Uterus (tissue), 2 donors: ENCODE data around the gene OSBPL9.

Experiments
- POLR2A ChIP-seq, 2 donors: fragments of 450-650 bp; IDR thresholded peaks; one replicate each; pipeline ENCODE4 v1.6.1; 2016; ENCODE audit warnings: antibody characterized with exemption in 2 of 2, mild to moderate bottlenecking in 1 of 2, moderate library complexity in 1 of 2
- TF ChIP-seq, protein P1 (sequence below), 4 experiments: fragments of 200-600 bp in 2 of 4; fragments of 450-650 bp in 2 of 4; sonication (generic) in 2 of 4; IDR thresholded peaks; one replicate each; pipeline ENCODE4 v1.5.1; 2016 to 2019; ENCODE audit warnings: antibody characterized with exemption in 4 of 4, mild to moderate bottlenecking in 2 of 4, moderate library complexity in 1 of 4

DNA sequence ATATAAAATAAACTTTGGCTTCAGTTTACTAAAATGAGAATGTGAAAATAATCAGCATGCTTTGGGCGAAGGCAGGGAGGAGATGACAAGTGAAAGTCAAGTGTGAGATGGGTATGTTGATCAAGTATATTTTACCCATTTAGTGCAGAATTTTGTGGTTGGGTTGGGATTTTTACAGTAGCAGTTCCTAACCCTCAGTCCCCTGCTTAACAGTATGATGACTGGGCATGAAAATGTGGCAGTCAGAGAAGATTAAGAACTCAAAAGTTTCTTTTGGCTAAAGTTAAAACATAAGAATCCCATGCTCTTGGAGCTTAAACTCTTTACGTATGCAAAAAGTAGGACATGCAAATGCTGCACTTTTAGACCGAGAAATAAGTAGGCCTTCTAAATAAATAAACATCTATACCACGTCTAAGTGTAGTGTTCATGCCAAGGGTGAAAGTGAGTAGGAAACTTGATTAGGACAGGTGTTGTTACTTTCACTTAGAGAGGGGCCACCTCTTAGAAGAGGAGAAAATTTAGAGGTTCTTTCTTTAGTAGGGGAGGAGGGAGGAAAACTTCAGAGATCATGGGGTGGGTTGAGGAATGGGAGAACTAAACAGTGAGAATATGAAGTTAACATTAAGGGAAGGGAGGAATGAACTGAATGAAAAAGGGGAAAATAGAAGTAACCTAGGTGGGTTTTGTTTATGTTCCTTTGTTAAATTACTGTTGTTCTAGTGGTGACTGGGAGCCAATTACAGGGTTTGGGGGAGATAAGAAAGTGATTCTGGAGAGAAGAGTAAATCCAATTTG is 127.8 kb downstream of the OSBPL9 start:
- TF ChIP-seq, protein P1, sequence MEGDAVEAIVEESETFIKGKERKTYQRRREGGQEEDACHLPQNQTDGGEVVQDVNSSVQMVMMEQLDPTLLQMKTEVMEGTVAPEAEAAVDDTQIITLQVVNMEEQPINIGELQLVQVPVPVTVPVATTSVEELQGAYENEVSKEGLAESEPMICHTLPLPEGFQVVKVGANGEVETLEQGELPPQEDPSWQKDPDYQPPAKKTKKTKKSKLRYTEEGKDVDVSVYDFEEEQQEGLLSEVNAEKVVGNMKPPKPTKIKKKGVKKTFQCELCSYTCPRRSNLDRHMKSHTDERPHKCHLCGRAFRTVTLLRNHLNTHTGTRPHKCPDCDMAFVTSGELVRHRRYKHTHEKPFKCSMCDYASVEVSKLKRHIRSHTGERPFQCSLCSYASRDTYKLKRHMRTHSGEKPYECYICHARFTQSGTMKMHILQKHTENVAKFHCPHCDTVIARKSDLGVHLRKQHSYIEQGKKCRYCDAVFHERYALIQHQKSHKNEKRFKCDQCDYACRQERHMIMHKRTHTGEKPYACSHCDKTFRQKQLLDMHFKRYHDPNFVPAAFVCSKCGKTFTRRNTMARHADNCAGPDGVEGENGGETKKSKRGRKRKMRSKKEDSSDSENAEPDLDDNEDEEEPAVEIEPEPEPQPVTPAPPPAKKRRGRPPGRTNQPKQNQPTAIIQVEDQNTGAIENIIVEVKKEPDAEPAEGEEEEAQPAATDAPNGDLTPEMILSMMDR (IDR thresholded peaks at IDR 0.05): no peak
- TF ChIP-seq POLR2A (IDR thresholded peaks at IDR 0.05): no peak
